Measurements from ENCODE around the gene KLK5.

The KLK5 gene

GRCh38 chr19:50968716-50969412 is 16.0 kb upstream of the KLK5 start:
- no peak for DNase-seq

- no peak for DNase-seq
Observed at GRCh38 chr19:50967929-50968715, 15.3 kb upstream of the KLK5 start.

DNA sequence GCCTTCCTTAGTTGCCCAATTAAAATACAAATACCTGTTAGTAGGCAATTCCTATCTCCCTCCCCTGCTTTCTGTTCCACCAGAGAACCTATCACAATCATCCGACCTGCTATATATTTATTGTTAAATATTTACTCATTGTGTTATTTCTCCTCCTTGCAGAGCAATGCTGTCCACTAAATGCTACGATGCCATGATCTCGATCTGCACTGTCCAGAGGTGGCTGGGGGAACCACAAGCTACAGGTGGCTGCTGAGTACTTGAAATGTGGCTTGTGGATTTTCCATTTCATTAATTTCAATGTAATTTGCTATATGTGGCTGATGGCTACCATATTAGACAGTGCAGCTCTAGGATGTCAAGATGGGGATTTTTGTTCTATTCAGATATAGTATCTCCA is 11.4 kb upstream of the KLK5 start:
- no peak for DNase-seq

DNA sequence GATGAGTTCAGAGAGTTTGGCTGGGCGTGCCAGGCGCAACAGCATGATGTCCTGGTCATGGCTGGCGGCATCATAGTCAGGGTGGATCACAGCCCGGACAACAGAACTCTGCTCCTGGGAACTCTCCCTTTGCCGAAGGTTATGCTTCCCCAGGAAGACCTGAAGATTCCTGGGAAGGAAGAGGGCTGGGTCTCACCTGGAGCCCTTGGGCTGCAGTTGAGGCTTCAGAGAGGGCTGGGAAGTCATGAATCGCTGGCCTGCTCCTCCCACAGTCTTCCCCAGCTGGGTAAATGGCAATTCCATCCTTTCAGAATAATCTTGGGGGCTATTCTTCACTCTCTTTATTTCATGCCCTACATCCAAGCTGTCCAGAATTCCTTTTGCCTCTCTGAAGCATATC is 10.5 kb upstream of the KLK5 start:
- no peak for DNase-seq

- no peak for DNase-seq
Observed at GRCh38 chr19:50962245-50962644, 9.4 kb upstream of the KLK5 start.

DNA sequence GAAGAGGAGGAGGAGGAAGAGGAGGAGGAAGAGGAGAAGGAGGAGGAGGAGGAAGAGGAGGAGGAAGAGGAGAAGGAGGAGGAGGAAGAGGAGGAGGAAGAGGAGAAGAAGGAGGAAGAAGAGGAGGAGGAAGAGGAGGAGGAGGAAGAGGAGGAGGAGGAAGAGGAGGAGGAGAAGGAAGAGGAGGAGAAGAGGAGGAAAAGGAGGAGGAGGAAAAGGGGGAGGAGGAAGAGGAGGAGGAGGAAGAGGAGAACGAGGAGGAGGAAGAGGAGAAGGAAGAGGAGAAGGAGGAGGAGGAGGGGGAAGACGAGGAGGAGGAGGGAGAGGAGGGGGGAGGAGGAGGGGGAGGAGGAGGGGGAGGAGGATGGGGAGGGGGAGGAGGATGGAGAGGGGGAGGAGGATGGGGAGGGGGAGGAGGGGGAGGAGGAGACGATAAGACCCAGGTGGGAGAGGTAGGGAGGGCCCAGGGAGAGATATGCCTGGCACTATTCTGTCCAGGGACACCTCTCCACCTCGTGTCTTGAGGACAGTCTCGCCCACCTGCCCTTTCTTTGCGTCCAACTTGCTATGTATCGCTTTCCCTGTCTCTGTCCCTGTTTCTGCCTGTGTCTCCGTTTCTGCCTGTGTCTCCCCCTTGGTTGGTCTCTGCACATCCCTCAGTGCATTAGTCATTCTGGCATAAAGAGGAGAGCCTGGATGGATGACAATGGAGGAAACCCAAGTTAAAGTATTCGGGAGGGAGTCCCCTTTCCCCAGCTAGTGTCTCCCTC is 7.1 kb upstream of the KLK5 start:
- no peak for DNase-seq

DNA sequence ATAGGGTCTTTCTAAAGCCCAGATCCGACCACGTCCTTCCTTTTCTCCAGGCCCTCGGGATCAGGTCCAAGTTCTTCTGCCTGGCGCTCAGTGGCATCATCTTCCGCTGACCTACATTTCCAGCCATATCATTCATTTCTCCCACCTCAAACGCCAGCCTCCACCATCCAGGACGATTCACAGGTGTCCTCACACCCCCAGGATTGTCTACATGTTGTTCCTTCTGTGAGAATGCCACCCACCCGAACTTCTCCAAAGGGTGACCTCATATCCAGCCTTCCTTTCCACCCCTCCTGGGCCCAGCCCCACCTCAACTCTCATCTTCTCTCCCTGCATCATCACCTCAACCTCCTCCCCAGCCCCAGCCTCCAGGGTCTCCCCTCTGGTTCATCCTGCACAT is 4.7 kb upstream of the KLK5 start:
- DNase-seq: no peak

DNA sequence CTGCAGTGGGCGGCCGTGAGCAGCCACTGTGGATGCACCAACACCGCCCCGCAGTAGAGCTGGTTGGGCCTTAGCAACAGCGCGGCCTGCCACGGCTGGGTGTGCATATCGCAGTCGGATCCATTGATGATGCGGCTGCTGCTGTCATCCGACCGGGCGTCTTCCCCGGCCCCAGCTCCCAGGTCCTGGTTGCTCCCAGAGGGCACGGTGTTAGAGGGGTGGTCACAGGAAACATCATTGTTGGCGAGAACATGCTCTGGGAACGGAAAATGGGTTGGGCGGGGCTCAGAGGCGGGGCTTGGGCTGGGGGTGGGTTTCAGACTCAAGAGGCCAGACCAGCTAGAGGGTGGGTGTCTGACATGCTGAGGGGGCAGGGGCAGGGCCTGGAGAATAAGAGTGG is 3.0 kb downstream of the KLK5 start:
- no peak for DNase-seq

DNA sequence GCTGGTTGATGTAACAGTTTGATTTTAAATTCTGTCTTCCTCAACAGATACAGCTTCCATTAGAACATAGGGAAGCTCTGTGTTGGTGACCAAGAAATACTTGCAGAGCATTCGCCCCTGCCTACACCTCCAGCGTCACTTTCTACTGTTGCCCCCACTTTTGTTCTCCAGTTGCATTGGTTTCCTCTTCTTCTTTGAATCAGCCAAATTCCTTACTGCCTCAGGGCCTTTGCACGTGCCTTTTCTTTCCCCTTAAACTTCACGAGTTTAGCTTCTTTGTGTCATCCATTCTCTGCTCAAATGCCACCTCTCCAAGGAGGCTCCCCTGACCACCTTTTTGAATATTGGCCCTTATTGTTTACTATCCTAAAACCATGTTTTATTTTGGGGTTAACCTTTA is 5.7 kb downstream of the KLK5 start:
- no peak for DNase-seq

- no peak for DNase-seq
Observed at GRCh38 chr19:50944795-50945194, 8.0 kb downstream of the KLK5 start.

DNA sequence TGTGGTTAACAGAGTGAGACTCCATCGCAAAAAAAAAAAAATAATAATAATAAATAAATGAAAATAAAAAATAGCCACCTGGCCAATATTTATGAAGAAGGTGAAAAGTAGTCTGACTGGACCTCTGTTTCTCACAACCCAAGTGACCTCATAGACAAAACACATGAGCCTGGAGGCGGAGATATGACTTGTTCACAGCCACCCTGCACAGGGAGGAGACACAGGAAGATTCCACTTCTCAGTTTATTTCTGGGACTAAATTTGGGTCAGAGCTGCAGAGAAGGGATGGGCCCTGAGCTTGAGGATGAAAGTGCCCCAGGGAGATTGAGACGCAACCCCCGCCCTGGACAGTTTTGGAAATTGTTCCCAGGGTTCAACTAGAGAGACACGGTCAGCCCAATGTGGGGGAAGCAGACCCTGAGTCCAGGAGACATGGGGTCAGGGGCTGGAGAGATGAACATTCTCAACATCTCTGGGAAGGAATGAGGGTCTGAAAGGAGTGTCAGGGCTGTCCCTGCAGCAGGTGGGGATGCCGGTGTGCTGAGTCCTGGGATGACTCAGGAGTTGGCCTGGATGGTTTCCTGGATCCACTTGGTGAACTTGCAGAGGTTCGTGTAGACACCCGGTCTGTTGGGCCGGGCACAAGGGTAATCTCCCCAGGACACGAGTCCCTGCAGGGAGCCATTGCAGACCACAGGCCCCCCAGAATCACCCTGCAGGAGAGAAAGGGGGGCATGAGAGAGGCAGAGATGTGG is 9.6 kb downstream of the KLK5 start:
- no peak for DNase-seq

- DNase-seq: no peak
Observed at GRCh38 chr19:50939596-50939995, 13.2 kb downstream of the KLK5 start.

GRCh38 chr19:50933640-50934039 is 19.2 kb downstream of the KLK5 start:
- no peak for DNase-seq

- DNase-seq: no peak
Observed at GRCh38 chr19:50932690-50933083, 20.2 kb downstream of the KLK5 start.

- no peak for DNase-seq
Observed at GRCh38 chr19:50932018-50932689, 20.7 kb downstream of the KLK5 start.

DNA sequence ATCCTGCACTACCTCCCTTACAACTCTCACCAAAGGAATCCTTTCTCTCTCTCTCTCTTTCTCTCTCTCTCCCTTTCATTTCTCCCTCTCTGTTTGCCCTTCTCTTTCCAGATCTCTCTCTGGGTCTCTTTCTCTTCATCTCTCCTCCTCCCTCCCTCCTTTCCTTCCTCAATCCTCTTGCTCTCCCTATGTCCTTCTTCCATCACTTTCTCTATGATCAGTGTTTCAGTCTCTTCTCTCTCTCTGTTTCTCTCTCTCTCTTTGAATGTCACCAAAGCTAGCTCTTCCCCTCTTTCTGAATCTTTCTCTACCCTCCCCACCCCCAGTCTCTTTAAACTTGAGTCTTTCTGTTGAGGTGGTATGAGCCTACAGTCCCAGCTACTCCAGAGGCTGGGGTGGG is 21.8 kb downstream of the KLK5 start:
- DNase-seq: no peak

- peak; percentile 66 for DNase-seq
Observed at GRCh38 chr19:50928831-50929230, 24.0 kb downstream of the KLK5 start.

DNA sequence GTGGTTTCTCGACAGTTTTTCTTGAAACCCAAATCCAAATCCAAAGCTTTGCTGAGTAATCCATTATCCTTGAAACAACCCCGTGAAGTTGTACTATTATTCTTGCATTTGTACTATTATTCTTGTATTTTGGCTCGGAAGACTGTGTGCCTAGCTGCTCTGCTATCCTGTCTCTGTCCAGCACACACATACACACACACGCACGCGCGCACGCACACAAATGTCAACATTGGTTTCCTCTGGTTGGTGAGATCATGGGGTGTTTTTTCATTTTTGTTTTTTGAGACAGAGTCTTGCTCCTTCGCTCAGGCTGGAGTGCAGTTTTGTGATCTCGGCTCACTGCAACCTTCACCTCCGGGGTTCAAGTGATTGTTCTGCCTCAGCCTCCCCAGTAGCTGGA is 26.7 kb downstream of the KLK5 start:
- DNase-seq: no peak

GRCh38 chr19:50925734-50926133 is 27.1 kb downstream of the KLK5 start:
- no peak for DNase-seq

- no peak for DNase-seq
Observed at GRCh38 chr19:50924586-50924985, 28.3 kb downstream of the KLK5 start.

- DNase-seq: peak; percentile 90
Observed at GRCh38 chr19:50922317-50922853, 30.5 kb downstream of the KLK5 start.

All from RPMI8226 (cell line).